ENCODE data around the gene NTM.

The NTM gene

GRCh38 chr11:132037956-132038355 is 667.5 kb downstream of the NTM start:
- DNase-seq, result no peak

GRCh38 chr11:132039521-132039920 is 669.1 kb downstream of the NTM start:
- no peak for DNase-seq

DNA sequence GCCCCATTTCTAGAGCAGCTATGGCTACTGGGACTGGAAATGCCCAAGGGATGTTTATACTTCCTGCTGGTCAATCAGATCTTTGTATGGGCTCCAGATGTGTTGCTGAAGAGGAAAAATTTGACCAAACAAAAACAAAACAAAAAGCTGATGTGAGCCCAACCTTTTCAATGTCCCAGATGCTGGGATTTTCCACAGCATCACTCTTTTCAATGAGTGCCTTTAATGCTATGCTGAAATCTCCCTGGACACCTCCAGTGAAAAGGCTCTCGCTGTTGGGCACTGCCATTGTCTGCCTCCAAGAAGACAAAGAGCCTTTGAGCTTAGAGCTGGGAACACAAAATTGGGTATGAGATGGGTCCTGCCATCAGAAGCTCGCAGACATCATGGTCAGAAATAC is 671.9 kb downstream of the NTM start:
- DNase-seq, result no peak

GRCh38 chr11:132043714-132044113 is 673.3 kb downstream of the NTM start:
- no peak for DNase-seq

DNA sequence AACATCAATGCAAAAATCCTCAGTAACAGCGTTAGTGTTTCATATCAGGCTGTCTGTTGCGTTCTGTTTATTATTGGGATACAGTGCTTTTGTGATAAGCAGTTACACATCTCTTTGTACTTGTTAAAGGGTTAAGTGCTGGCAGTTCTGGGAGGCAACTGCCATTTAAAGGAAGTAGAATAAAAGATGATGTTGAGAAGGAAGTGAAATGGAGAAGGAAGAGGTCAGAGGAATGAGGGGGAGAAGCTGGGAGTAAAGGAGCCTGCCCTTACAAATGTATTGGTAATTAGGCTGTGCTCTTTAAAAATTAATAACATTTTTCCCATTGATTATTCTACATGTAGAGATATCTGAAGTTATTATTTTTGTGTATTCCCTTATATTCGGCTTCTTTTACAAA is 674.7 kb downstream of the NTM start:
- no peak for DNase-seq

DNA sequence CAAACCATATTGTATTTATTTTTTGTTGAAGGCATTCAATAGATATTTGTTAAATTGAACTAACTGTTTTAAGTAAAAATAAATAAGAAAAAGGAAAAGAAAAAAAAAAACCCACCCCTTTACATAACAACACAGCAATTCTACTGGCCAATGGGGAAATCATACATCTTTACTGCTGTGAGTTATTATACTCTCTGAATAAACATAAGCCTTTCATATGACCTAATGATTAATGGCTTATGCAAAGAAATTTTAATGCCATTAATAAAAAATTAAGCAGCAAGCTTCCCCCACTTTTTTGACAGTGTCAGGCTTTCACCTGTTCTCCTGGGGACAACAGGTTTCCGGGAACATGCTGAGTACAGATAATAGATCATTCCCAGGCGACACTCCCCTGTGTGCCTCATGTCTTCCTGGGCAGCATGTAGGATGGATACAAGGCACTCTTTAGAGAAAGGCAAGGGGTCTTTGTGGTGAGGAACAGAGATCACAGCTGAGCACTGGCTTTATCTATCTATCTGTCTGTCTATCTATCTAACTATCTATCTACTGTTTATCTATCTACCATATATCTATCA is 676.0 kb downstream of the NTM start:
- no peak for DNase-seq

GRCh38 chr11:132047167-132047566 is 676.8 kb downstream of the NTM start:
- no peak for DNase-seq

DNA sequence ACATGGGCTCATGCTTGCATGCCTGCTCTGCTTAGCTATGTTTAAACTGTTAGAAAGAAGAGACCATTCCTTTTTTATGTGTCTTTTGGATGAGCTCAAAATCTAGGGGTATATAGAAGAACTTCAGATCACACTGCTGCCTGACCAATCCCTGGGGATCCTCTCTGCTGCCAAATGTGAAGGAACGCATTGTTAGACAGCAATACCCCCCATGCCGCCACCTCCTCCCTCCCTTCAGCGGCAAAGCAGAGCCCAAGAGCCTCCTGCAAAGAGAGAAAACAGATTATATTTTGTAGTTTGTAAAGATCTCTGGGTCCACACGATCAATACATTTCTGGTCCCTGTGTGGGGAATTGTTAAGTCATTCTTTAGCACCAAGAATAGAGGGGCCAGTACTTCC is 677.6 kb downstream of the NTM start:
- no peak for DNase-seq

GRCh38 chr11:132049205-132049604 is 678.8 kb downstream of the NTM start:
- no peak for DNase-seq

GRCh38 chr11:132050049-132050448 is 679.6 kb downstream of the NTM start:
- DNase-seq, result no peak

GRCh38 chr11:132050577-132051165 is 680.3 kb downstream of the NTM start:
- DNase-seq, result no peak

DNA sequence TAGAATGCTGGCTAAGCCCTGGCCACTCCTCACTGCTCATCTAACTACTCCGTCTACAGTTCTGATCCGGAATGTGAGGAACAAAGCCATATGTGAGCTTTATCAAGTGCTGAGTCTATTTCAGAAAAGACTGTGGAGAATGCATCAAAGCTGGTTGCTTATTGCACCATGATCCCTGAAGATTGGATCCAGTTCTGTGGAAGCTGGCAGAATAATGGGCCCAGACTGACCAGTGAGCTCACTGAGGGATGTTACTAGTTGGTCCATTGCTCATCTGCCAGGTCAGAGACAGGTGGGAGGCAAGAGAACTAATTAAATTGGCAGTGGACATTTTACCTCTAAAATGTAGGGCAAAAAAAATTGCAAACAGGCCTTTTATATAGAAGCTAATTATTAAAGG is 681.3 kb downstream of the NTM start:
- no peak for DNase-seq

- no peak for DNase-seq
Observed at GRCh38 chr11:132052342-132052741, 681.9 kb downstream of the NTM start.

DNA sequence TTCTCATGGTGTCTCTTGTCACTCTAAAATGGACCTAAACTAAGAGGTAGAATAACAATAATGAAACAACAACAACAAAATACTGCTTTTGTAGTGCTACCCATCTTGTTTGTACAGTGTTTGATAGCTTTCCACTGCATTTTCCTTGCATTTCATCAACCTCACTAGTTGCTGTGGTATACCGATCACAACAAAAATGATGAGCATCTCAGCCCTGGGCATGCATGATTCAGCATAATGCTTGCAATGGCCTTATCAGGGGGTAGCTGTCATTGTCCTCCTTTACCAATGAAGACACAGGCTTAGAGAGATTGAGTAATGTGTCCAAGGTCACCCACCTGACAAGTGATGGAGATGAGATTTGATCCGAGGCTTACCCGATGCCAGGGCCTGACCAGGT is 682.5 kb downstream of the NTM start:
- DNase-seq, result no peak

DNA sequence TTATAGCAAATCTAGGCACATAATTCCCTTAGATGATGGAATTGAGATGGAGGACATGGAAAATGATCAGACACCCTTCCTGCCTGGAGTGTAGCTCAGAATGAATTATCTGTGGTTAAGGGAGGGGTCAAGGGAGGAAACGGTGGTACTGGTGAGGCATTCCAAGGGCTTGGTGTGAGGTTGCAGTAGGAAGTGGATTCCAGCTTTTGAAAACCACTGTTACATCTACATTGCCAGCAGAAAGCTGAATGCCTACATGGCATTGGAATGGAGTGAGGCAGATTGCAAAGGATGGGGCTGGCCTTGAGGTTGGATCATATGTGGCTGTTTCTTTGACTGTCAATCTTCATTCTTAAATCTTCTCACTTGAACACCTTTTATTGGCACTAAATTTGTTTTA is 684.4 kb downstream of the NTM start:
- DNase-seq, result peak; percentile 97

GRCh38 chr11:132055296-132055695 is 684.9 kb downstream of the NTM start:
- DNase-seq, result no peak

- peak; percentile 82 for DNase-seq
Observed at GRCh38 chr11:132056689-132057088, 686.3 kb downstream of the NTM start.

DNA sequence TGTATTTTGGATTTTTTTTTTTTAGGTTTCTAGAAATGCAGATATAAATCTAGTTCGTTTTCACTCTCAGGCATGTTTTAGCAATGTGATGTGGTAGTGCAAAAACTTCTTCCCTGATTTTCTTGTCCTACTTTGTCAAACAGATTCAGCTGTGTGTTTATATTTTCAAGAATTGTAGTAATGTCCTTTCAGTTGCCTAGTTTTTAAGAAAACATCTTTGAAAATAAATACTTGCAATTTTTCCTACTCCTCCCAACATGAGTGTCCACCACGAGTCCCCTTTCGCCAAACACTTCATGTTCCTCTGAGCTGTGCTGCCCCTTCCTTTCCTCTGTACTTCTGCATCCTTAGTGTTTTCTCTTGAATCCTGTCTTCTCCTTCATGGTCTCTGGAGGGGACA is 686.9 kb downstream of the NTM start:
- DNase-seq, result no peak

- peak; percentile 75 for DNase-seq
Observed at GRCh38 chr11:132058211-132058772, 687.9 kb downstream of the NTM start.

- DNase-seq, result no peak
Observed at GRCh38 chr11:132060567-132060966, 690.2 kb downstream of the NTM start.

GRCh38 chr11:132062031-132062430 is 691.6 kb downstream of the NTM start:
- DNase-seq, result no peak

DNA sequence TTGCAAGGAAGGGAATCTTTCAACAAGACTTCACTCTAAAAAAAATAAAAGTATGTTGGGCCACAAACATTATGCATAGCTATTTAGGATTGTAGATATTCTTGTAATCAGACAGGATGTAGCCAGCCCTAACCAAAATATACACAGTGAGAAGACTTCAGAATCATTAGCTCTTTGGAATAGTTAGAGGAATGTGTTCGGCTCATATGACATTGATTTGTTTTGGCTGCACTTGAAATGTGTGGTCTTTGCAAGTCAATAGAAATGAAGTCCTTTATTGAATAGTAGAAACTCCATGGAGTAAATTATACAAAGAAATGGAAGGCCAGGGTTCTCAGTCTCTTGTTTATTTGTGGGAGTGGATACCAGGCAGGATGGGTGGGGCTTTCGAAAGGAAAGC is 692.1 kb downstream of the NTM start:
- DNase-seq, result peak; percentile 73

- peak; percentile 100 for DNase-seq
Observed at GRCh38 chr11:132064987-132065620, 694.7 kb downstream of the NTM start.

- DNase-seq, result no peak
Observed at GRCh38 chr11:132068556-132068955, 698.1 kb downstream of the NTM start.

All from fibroblast of skin of right quadriceps (primary cell).